OCI-M2 (cell line): Measurements from ENCODE around the gene BNIP2.
"Not testable (repeated sequence)": the region's sequence is repeated elsewhere in the genome, so short reads cannot be mapped to it uniquely, and the experiment has no call there.

Source experiments
- DNase-seq: peaks from one replicate; lab custom pipeline; 2025; ENCODE audit not compliant: unreplicated experiment; lab: John Stamatoyannopoulos, UW

Gene BNIP2, protein sequence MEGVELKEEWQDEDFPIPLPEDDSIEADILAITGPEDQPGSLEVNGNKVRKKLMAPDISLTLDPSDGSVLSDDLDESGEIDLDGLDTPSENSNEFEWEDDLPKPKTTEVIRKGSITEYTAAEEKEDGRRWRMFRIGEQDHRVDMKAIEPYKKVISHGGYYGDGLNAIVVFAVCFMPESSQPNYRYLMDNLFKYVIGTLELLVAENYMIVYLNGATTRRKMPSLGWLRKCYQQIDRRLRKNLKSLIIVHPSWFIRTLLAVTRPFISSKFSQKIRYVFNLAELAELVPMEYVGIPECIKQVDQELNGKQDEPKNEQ

DNA sequence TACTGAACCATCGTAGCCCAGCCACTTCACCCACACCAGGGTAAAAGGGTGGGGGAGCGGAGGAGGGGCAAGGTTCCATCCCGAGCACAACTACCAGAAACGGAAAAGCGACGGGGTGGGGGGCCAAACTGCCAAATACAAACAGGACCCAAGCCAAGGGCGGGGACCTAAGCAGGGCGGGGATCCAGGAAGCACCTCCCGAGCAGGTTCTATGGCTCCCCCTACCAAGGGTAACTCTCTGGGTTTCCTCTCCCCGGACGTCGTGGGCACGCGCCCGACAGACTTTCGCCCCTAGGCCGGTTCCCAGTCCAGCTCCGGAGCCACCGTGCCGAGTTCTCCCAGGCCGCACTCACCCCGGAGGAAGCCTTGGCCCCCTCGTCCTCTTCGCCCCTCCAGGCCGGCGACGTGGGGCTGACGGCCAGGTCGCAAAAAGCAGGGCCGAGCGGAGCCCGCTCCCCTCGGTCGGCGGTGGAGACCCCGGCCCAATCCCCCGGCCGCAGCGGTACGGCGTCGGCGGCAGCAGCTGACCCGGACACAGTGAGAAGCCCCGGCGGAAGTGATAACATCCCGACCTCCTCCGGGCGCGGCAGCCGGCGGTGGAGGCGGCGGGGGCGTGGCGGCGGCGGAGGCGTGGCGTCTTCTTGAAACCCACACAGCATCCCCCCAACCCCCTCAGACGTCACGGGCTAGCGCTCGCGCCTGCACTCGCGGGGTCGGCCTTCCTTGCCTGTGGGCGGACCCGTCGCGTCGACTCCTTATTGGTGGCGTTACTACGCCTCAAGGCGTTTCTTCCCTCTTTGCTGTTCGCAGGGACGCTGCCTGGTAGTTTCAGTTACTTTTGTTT lies at the start of gene BNIP2:
TSS of gene BNIP2 (minus strand) at position 539 of the 844 bp plus-strand sequence. CDS start 6,863 bp downstream, outside the sequence.
- peak; percentile 78 for DNase-seq

DNA sequence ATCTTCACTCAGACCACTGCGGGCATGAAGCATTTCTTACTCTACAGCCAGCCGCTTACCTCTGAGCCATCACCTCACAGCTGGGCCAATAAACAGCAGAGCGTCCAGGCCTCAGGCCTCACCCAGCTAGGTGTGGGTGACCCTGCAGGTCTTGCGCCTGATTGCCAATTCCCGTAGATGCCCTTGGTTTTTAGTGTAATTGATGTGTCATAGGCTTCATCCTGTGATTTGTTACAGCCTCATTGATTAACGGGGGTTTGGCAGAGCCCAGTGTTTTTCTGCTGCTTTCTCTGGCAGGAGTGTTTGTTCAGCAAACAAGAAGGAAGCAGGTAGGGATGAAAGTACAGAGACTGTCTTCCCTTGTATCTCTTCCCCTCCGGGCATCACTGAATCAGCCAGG lies 49.6 kb upstream of the BNIP2 start:
- no peak for DNase-seq

- no peak for DNase-seq
Measured at GRCh38 chr15:59736181-59736580, 47.1 kb upstream of the BNIP2 start.

GRCh38 chr15:59725151-59725486 lies 36.0 kb upstream of the BNIP2 start:
- no peak for DNase-seq

GRCh38 chr15:59723687-59724346 lies 34.7 kb upstream of the BNIP2 start:
- DNase-seq = no peak

DNA sequence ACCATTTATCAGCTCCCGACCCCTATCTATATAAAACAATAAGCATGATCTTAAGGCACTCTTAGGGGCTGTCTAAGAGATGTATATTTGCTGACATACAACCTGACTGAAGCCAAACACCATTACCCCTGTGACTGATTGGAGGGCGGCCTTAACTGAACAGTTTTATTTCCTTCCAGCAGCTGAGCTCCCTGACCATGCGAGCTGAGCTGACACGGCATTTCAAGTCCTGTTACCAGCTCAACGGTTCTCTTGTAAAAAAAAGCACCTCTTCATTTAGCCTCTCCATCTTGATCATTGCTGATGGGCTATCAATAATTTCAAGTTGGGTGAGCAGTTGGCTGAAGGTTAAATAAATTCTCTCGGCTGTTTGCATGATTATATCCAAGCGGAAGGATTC lies 33.4 kb upstream of the BNIP2 start:
- DNase-seq = no peak

- no peak for DNase-seq
Measured at GRCh38 chr15:59722037-59722436, 32.9 kb upstream of the BNIP2 start.

GRCh38 chr15:59721411-59721810 lies 32.3 kb upstream of the BNIP2 start:
- DNase-seq = no peak

DNA sequence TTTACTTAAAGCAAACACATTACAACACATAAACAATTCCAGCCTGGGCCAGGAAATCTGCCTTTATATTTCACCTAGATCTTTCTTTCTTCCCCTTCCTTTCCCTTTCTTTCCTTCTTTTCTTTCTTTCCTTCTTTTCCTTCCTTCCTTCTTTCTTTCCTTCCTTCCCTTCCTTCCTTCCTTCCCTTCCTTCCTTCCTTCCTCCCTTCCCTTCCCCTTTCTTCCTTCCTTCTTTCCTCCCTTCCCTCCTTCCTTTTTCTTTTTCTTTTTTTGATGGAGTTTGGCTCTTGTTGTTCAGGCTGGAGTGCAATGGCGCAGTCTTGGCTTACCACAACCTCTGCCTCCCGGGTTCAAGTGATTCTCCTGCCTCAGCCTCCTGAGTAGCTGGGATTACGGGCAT lies 24.1 kb upstream of the BNIP2 start:
- no peak for DNase-seq

DNA sequence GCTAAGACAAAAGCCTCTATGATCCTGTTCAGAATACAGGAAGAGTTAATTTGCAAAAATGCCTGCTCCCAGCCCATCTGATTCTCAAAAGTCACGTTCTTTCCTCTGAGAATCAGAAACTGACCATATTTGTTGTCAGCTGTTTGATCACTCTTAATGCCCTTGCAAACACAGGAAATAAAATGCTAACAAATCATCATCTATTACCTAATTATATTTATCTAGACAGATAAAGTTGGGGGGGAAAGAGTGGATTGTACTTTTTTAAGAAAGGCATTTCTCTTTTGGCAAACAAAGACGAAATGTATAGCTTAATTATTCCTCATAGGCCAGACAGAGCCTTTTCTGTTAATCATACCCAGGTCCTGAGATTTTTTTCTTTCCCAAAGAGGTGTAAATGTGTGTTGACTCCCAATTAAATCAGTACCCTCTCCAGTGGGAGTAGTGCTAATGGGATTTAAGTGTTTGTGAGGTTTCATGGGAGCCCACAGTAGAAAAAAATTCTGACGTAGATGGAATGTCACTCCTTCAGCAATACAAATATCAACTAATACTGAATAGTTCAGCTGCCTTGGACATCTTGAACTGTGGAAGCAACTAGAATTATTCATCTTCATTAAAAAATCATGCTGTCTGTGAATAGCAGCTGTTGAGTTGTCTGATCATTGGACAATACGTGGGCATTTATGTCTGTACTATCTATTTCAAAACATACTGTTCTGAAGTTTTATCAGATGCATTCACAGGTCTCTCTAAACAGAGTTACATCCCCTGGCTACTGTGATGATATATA lies 22.5 kb upstream of the BNIP2 start:
- DNase-seq = no peak

DNA sequence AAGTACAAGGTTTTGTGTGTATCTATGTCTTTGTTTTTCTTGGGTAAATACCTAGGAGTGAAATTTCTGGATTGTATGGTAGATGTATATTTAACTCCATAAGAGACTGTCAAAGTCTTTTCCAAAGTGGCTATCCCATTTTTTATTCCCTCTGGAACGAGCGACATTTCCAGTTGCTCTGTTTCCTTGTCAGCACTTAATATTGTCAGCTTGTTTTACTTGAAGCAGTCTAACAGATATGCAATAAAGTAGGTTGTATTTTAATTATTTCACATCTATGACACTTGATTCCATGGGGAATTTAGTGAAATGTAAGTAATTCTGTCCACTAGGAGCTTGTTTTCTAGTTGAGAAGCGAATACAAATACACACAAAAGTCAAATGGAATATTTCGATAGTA lies 18.5 kb upstream of the BNIP2 start:
- no peak for DNase-seq

DNA sequence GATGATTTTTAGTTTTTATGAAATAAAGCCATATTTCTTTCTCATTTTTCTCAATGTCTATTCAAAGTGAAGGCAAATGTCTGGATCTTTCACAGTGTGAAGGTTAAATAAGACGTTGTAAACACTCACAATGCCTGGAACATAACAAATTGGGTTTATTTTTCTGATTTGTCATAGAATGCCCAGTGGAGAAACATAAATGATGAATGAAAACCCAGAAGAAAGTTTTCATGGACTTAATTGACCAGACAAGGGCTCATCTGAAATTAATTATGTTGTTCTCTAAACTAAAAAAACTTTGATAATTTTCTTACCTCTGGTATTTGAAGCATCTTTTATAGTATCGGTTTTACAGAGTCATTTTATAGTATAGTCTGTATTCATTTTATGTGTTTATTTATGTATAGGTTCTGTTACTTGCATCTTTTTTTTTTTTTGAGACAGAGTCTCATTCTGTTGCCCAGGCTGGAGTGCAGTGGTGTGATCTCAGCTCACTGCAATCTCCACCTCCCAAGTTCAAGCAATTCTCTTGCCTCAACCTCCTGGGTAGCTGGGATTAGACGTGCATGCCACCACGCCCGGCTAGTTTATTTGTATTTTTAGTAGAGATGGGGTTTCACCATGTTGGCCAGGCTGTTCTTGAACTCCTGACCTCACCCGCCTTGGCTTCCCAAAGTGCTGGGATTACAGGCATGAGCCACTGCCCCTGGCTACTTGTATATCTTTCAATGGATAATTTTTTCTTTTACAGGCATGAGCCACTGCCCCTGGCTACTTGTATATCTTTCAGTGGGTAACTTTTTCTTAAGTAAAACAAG lies 15.1 kb upstream of the BNIP2 start:
- no peak for DNase-seq

DNA sequence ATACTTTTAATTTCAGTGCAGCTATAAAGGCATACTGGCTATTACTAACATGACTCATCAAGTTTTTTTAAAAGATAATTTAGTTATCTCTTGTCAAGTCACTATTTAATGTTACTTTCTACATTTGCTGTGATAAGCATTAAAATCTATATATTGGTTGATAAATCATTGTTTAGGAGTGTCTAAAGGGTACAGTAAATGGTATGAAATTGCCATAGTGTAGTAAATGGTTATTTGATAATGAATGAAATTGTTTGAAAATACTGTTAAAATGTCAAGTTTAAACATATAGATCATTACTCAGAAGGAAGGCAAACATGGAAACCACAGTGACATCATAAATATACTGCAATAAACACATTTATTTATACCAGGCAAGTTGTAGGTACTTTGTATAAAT lies 13.2 kb upstream of the BNIP2 start:
- DNase-seq = no peak

- no peak for DNase-seq
Measured at GRCh38 chr15:59701880-59702279, 12.8 kb upstream of the BNIP2 start.

DNA sequence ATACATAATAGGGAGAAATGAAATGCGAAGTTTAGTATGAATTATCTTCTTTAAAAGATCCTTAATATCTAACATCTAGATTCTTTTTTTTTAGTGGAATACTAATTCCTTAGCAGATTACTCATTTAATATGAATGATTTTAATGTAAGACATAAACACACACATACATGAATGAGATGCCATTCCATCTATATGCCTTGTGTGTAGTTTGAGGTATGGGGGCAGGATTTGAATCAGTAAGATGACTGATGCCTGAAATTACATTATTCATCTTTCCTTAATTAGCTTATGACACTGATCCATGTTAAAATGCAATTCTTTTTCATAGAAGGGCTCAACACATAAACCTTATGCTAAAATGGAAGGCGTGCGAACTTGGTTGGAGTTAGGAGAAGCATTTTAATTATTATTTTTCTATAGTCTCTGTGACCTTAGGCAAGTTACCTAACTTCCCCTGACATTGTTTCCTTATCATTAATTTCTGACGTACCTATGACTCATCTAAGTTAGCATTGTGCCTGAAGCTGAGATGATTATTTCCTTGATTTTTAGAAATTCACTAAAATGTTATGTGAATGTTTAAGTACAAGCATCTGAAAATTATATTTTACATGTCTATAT lies 10.8 kb upstream of the BNIP2 start:
- no peak for DNase-seq

DNA sequence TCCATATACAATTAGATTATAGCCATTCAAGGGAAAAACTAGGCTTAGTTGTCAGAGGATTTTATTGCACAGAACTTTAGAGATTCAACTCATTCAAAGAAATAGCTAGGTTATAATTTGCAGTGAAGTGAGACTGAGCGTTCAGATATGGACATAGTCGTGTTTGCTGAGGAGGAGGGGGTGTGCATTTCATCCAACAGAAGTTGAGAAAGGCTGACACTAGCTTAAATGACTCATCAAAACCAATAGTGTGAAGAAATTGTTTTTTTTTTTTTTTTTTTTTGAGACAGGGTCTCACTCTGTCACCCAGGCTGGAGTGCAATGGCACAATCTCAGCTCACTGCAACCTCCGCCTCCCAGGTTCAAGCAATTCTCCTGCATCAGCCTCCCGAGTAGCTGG lies 8.9 kb upstream of the BNIP2 start:
- not testable (repeated sequence) for DNase-seq

- no peak for DNase-seq
Measured at GRCh38 chr15:59696332-59696731, 7.2 kb upstream of the BNIP2 start.

- DNase-seq = no peak
Measured at GRCh38 chr15:59694779-59695178, 5.7 kb upstream of the BNIP2 start.

GRCh38 chr15:59691194-59691805 lies 2.2 kb upstream of the BNIP2 start:
- no peak for DNase-seq
